NCI-H2227 (cell line): ENCODE results near the gene PALM2AKAP2.
"Not testable (repeated sequence)": the region's sequence is repeated elsewhere in the genome, so short reads cannot be mapped to it uniquely, and the experiment has no call there.

ENCODE experiments used
- DNase-seq: peaks from one replicate; lab custom pipeline; 2025; ENCODE audit not compliant: unreplicated experiment; lab: John Stamatoyannopoulos, UW

PALM2AKAP2 gene

GRCh38 chr9:109802491-109802890 lies 22.5 kb downstream of the PALM2AKAP2 start:
- DNase-seq = no peak

- DNase-seq = no peak
These were observed 25.1 kb downstream of the PALM2AKAP2 start for GRCh38 chr9:109805050-109805449.

- DNase-seq = no peak
These were observed 26.6 kb downstream of the PALM2AKAP2 start for GRCh38 chr9:109806506-109807115.

- DNase-seq = no peak
These were observed 31.9 kb downstream of the PALM2AKAP2 start for GRCh38 chr9:109811876-109812275.

GRCh38 chr9:109812331-109812730 lies 32.3 kb downstream of the PALM2AKAP2 start:
- no peak for DNase-seq

- no peak for DNase-seq
These were observed 32.9 kb downstream of the PALM2AKAP2 start for GRCh38 chr9:109812818-109813281.

GRCh38 chr9:109813303-109813702 lies 33.3 kb downstream of the PALM2AKAP2 start:
- DNase-seq = no peak

GRCh38 chr9:109813829-109814228 lies 33.8 kb downstream of the PALM2AKAP2 start:
- no peak for DNase-seq

- no peak for DNase-seq
These were observed 35.5 kb downstream of the PALM2AKAP2 start for GRCh38 chr9:109815366-109815947.

- no peak for DNase-seq
These were observed 36.5 kb downstream of the PALM2AKAP2 start for GRCh38 chr9:109816490-109816889.

GRCh38 chr9:109817146-109817845 lies 37.3 kb downstream of the PALM2AKAP2 start:
- no peak for DNase-seq

GRCh38 chr9:109817846-109818472 lies 38.0 kb downstream of the PALM2AKAP2 start:
- DNase-seq = peak; percentile 76

- no peak for DNase-seq
These were observed 41.7 kb downstream of the PALM2AKAP2 start for GRCh38 chr9:109821711-109822110.

- not testable (repeated sequence) for DNase-seq
These were observed 45.4 kb downstream of the PALM2AKAP2 start for GRCh38 chr9:109825383-109825782.

GRCh38 chr9:109826559-109826958 lies 46.6 kb downstream of the PALM2AKAP2 start:
- DNase-seq = no peak

- no peak for DNase-seq
These were observed 48.3 kb downstream of the PALM2AKAP2 start for GRCh38 chr9:109828254-109828653.
